EH (cell line): ENCODE results near the gene DDX25.

ENCODE experiments used
- DNase-seq: peaks from one replicate; pipeline ENCODE4 v3.0.0-alpha.2; 2015; ENCODE audit warnings: low read depth

DDX25 gene

GRCh38 chr11:125977333-125977732, 73.0 kb downstream of the DDX25 start:
- DNase-seq: no peak

- no peak for DNase-seq
Measured at GRCh38 chr11:125978181-125978716, 73.9 kb downstream of the DDX25 start.
